H7 (cell line): ENCODE measurements around the gene SEPHS1. TPM values are rescaled to one million over a fixed set of nuclear protein-coding genes. Genes with fewer than 3 reads are reported as not detected.
"Not testable (repeated sequence)": the region's sequence is repeated elsewhere in the genome, so short reads cannot be mapped to it uniquely, and the experiment has no call there.

Experiments used
- DNase-seq: peaks from one replicate; pipeline ENCODE4 v3.0.0; 2012
- H3K27me3 ChIP-seq: 2 replicates; pipeline ENCODE4 v1.6.0; 2011; ENCODE audit warnings: mild to moderate bottlenecking, low read length; ENCODE audit not compliant: control insufficient read depth, insufficient read depth
- H3K36me3 ChIP-seq: replicated peaks from 2 replicates; pipeline ENCODE4 v1.5.1; 2011; ENCODE audit warnings: low read length; ENCODE audit not compliant: control insufficient read depth, insufficient read depth
- H3K4me3 ChIP-seq: 2 replicates; pipeline ENCODE4 v1.5.1; 2011; ENCODE audit warnings: low read depth, mild to moderate bottlenecking, control low read depth, low read length, moderate library complexity; ENCODE audit not compliant: insufficient read depth
- total RNA-seq: library from RNA; depleted of rRNA; stranded (reverse); fragments of >200 nt; shearing (Covaris generic); gene quantifications from 2 replicates; pipeline ENCODE4 v1.2.3, GENCODE V29; 2014

Gene SEPHS1
- total RNA-seq, 1 experiment from 2014 or later = 341 TPM

GRCh38 chr10:13347043-13347499 is 1.0 kb downstream of the SEPHS1 start:
- no peaks in the 10 kb centered on the region for H3K27me3 ChIP-seq
- peak overlapping the region; percentile 58 for H3K4me3 ChIP-seq
- DNase-seq = peak; percentile 66
- H3K36me3 ChIP-seq = peaks cover 7% of the 10 kb centered on the region

GRCh38 chr10:13346283-13347042 is 1.6 kb downstream of the SEPHS1 start:
- no peak for DNase-seq
- peak overlapping the region; percentile 58 for H3K4me3 ChIP-seq
- no peaks in the 10 kb centered on the region for H3K27me3 ChIP-seq
- H3K36me3 ChIP-seq = peaks cover 7% of the 10 kb centered on the region

DNA sequence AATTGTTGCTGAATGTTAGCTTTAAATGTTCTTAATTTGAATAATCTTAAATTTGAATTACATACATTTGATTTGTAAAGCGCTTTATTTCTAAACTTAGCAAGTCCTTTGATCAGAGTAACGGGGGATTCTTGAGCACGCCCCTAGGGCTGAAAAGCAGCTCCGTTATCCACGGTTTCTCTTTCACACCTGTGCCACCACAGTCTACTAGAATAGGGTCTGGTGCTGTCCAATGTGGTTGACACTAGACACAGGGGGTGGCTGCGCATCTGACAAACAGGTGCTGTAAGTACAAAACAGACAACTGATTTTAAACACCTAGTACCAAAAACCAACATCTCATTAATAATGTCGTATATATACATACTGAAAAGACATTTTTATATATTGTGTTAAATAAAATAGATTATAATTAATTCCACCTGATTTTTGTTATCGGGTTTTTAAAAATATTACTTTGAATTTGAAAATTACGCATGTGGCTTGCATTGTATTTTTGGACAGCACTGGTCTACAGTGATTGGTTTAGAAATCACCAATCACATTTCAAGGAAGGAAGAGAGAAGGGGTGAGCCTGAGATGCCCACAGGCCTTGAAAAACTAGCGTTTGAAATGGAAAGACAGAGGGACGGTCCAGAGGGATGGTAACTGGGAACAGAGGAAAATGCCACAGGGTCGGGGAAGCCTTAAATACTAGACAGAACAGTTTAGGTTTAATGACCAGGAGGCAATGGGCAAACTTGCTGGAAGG is 7.3 kb downstream of the SEPHS1 start:
- no peak overlapping the region for H3K4me3 ChIP-seq
- H3K27me3 ChIP-seq = no peaks in the 10 kb centered on the region
- H3K36me3 ChIP-seq = peaks cover 38% of the 10 kb centered on the region
- no peak for DNase-seq

- Histone ChIP-seq H3K4me3 (no peak overlapping the region), H3K27me3 (no peaks in the 10 kb centered on the region), H3K36me3 (peaks cover 38% of the 10 kb centered on the region)
- DNase-seq = no peak
These were observed 8.0 kb downstream of the SEPHS1 start for GRCh38 chr10:13340068-13340467.

GRCh38 chr10:13338390-13339110 is 9.5 kb downstream of the SEPHS1 start:
- Histone ChIP-seq H3K4me3 (no peak overlapping the region), H3K36me3 (peaks cover 47% of the 10 kb centered on the region), H3K27me3 (no peaks in the 10 kb centered on the region)
- no peak for DNase-seq

DNA sequence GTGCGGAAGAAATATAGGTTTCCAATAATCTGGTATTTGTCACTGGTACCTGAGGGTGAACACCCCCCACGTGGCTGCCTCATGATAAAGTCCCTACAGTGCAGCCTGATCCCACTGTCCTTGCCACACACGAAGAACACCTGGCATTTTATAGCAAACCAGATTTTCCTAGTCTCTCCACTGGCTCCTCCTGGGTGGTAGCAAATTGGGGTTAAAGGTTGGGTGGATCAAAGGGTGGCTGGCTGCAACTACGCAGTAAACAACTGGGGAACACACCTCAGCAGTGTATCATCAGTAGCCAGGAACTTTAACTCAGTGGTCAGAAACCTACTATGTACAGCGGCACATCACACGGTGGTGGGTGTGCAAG is 10.3 kb downstream of the SEPHS1 start:
- no peak overlapping the region for H3K4me3 ChIP-seq
- no peaks in the 10 kb centered on the region for H3K27me3 ChIP-seq
- H3K36me3 ChIP-seq = peaks cover 48% of the 10 kb centered on the region
- no peak for DNase-seq

DNA sequence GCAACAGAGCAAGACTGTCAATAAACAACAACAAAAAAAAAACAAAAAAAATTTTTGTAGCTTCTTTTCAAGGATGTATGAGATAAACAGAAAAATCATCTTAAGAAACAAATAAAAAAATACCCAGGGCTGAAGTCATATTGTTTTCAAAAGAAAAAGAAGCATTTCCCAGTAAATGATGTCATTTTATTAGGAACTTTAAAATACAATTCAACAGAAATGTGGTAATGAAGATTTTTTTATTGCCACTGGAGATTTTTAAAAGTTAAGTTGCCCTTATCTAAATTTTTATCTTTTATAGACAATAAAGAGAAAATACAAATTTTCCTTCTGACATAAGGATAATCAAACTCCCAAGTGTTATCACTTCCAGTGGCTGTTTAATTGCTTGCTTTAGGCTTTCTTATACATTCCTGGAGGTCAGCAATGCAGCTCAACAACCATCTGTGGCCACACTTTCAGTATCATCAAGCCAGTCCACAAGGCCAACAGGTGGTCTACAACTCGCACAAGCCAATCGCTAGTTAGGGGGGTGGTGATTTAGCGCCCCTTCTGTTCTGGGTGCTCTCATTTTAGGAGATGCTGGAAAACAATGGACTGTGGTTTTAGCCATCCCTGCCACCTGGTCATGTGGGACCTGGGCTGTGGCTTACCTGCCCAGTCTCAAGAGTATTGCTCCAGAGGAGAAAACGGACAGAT is 10.8 kb downstream of the SEPHS1 start:
- H3K36me3 ChIP-seq = peaks cover 47% of the 10 kb centered on the region
- no peak overlapping the region for H3K4me3 ChIP-seq
- H3K27me3 ChIP-seq = no peaks in the 10 kb centered on the region
- DNase-seq = no peak

GRCh38 chr10:13335881-13336280 is 12.2 kb downstream of the SEPHS1 start:
- Histone ChIP-seq H3K4me3 (no peak overlapping the region), H3K27me3 (no peaks in the 10 kb centered on the region), H3K36me3 (peaks cover 54% of the 10 kb centered on the region)
- DNase-seq = no peak

- H3K36me3 ChIP-seq = peaks cover 58% of the 10 kb centered on the region
- no peaks in the 10 kb centered on the region for H3K27me3 ChIP-seq
- DNase-seq = no peak
- no peak overlapping the region for H3K4me3 ChIP-seq
These were observed 13.5 kb downstream of the SEPHS1 start for GRCh38 chr10:13334556-13334955.

DNA sequence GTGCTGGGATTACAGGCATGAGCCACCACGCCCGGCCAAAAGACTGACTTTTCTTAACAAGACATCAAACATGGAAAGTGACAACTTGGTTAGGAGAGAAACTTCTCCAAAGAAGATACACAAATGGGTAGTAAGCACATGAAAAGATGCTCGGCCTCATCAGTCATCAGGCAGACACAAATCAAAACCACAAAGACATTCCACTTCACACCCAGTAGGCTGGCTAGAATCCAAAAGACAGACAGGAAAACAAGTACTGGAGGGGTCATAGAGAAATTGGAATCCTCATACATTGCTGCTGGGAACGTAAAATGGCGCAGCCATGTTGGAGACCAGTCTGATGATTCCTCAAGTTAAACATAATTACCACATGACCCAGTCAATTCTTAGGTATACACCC is 16.4 kb downstream of the SEPHS1 start:
- no peak overlapping the region for H3K4me3 ChIP-seq
- DNase-seq = no peak
- no peaks in the 10 kb centered on the region for H3K27me3 ChIP-seq
- peaks cover 56% of the 10 kb centered on the region for H3K36me3 ChIP-seq

DNA sequence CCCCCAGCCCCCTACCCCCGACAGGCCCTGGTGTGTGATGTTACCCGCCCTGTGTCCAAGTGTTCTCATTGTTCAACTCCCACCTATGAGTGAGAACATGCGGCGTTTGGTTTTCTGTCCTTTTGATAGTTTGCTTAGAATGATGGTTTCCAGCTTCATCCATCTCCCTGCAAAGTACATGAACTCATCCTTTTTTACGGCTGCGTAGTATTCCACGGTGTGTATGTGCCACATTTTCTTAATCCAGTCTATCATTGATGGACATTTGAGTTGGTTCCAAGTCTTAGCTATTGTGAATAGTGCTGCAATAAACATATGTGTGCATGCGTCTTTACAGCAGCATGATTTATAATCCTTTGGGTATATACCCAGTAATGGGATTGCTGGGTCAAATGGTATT is 17.1 kb downstream of the SEPHS1 start:
- not testable (repeated sequence) for H3K27me3 ChIP-seq, DNase-seq, H3K4me3 ChIP-seq
- H3K36me3 ChIP-seq = peaks cover 54% of the 10 kb centered on the region

DNA sequence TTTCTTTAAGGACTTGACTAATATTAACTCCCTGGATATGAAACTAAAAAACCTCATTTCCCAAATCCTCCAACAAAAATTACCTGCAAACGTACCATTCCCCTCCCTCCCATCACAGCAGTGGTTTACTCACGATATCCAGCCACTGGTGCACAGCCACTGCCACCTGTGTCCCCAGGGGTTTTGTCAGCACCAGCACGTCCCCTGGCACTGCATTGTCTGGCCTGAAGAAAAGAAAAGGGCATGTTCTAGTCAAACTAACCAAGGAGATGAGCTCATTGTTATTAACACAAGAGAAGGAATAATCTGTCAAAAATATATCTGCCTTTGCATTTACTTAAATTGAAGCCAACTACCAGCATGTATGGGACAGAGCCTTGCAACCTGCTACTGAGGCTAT is 18.5 kb downstream of the SEPHS1 start:
- DNase-seq = no peak
- H3K4me3 ChIP-seq = no peak overlapping the region
- H3K36me3 ChIP-seq = peaks cover 53% of the 10 kb centered on the region

DNA sequence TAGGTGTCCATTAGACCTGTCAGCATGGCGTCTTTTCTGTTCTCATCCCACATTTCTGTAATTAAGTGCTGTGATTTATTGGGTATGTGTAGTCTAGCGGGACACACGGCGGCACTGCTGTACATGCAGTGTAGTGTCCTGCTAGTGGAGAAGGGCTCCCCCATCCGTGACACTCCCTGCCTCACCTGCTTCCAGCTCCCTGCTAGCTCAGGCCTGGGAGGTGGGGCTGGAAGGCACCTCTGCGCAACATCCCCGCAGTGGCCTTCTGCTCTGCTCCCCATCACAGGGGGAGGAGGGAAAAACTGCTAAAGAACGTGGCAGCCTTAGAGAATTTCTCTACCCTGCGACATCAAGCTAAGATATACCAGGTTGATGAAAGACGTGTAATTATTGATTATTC is 19.5 kb downstream of the SEPHS1 start:
- DNase-seq = no peak
- Histone ChIP-seq H3K4me3 (no peak overlapping the region), H3K27me3 (no peaks in the 10 kb centered on the region), H3K36me3 (peaks cover 53% of the 10 kb centered on the region)

More for the DNA sequence above, 18.5 kb downstream of the SEPHS1 start:
- no peaks in the 10 kb centered on the region for H3K27me3 ChIP-seq

GRCh38 chr10:13328126-13328525 is 20.0 kb downstream of the SEPHS1 start:
- Histone ChIP-seq H3K27me3 (no peaks in the 10 kb centered on the region), H3K36me3 (peaks cover 52% of the 10 kb centered on the region), H3K4me3 (no peak overlapping the region)
- DNase-seq = no peak
